ENCODE data around the gene GPER1.
A peak's percentile ranks its signal among the peaks of the same experiment; 100 is the strongest.
"Not testable (repeated sequence)": the region's sequence is repeated elsewhere in the genome, so short reads cannot be mapped to it uniquely, and the experiment has no call there.

The GPER1 gene

GRCh38 chr7:1121476-1121875 is 33.6 kb downstream of the GPER1 start:
- no peak for DNase-seq (ENCODE audit: low spot score)

- DNase-seq (ENCODE audit: low spot score): no peak
These were observed 34.2 kb downstream of the GPER1 start for GRCh38 chr7:1121886-1122831.

GRCh38 chr7:1122832-1123501 is 35.1 kb downstream of the GPER1 start:
- DNase-seq (ENCODE audit: low spot score): no peak

GRCh38 chr7:1123715-1124114 is 35.8 kb downstream of the GPER1 start:
- peak; percentile 64 for DNase-seq (ENCODE audit: low spot score)

GRCh38 chr7:1124164-1124563 is 36.3 kb downstream of the GPER1 start:
- no peak for DNase-seq (ENCODE audit: low spot score)

GRCh38 chr7:1124816-1125602 is 37.1 kb downstream of the GPER1 start:
- DNase-seq (ENCODE audit: low spot score): no peak

- no peak for DNase-seq (ENCODE audit: low spot score)
These were observed 37.7 kb downstream of the GPER1 start for GRCh38 chr7:1125603-1125969.

GRCh38 chr7:1127001-1127400 is 39.1 kb downstream of the GPER1 start:
- DNase-seq (ENCODE audit: low spot score): no peak

GRCh38 chr7:1129431-1129830 is 41.5 kb downstream of the GPER1 start:
- DNase-seq (ENCODE audit: low spot score): no peak

- no peak for DNase-seq (ENCODE audit: low spot score)
These were observed 42.4 kb downstream of the GPER1 start for GRCh38 chr7:1130021-1130990.

GRCh38 chr7:1131471-1132265 is 43.8 kb downstream of the GPER1 start:
- DNase-seq (ENCODE audit: low spot score): no peak

- no peak for DNase-seq (ENCODE audit: low spot score)
These were observed 47.0 kb downstream of the GPER1 start for GRCh38 chr7:1134951-1135350.

- DNase-seq (ENCODE audit: low spot score): no peak
These were observed 49.1 kb downstream of the GPER1 start for GRCh38 chr7:1136841-1137516.

- no peak for DNase-seq (ENCODE audit: low spot score)
These were observed 49.7 kb downstream of the GPER1 start for GRCh38 chr7:1137517-1138167.

GRCh38 chr7:1140476-1141104 is 52.7 kb downstream of the GPER1 start:
- DNase-seq (ENCODE audit: low spot score): no peak

GRCh38 chr7:1141651-1142050 is 53.7 kb downstream of the GPER1 start:
- DNase-seq (ENCODE audit: low spot score): no peak

GRCh38 chr7:1142051-1142635 is 54.2 kb downstream of the GPER1 start:
- DNase-seq (ENCODE audit: low spot score): no peak

GRCh38 chr7:1143031-1143430 is 55.1 kb downstream of the GPER1 start:
- not testable (repeated sequence) for DNase-seq (ENCODE audit: low spot score)

All from pons (tissue), 1 donor.